Retina (tissue), 1 donor: Measurements from ENCODE around the gene RIBC2.
"Not testable (repeated sequence)": the region's sequence is repeated elsewhere in the genome, so short reads cannot be mapped to it uniquely, and the experiment has no call there.

Experiments used
- DNase-seq: peaks from one replicate; pipeline ENCODE4 v3.0.0-alpha.2; 2016

Gene RIBC2

DNA sequence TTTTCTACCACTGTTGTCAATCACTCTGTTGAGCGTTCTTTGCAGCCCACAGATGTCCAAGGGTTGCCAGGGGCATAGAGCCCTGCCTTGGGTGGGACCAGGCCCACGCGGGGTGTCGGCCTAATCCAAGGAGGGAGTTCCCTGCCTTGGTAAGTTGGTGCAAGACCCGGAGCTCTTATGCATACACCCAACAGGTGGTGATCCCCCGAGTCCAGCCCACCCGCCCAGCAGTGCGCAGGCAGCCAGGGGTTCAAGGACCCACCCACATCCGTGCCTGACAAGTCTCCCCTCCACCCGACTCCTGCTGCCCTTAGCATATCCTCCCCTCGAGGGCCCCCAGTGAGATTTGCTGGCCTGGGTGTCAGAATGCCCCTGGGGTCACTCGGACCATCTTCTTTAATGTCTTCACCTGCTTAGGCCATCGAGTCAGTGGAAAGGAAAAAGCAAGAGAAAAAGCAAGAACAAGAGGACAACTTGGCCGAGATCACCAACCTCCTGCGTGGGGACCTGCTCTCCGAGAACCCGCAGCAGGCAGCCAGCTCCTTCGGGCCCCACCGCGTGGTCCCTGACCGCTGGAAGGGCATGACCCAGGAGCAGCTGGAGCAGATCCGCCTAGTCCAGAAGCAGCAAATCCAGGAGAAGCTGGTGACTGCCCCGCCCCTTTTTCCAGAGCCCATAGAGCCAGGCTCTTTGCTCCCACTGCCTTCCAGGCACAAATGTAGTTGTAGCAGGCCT lies 12.2 kb downstream of the RIBC2 start:
- DNase-seq, result no peak

DNA sequence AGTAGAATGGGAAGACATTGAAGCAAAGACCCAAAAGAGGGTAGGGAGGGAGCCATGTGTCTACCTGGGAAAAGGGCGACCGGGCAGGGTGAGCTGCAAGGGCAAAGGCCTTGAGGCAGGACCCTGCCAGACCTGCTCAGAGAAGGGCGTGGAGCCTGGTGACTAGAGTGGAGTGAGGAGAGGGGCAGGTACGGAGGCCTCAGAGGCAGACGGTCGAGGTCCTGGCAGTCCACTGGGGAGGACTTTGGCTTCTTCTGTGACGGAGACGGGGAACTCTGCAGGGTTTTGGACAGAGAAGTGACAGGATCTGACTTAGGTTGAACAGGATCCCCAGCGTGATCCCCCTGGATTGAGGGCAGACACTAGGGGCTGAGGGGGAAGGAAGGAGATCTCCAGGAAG lies 12.9 kb downstream of the RIBC2 start:
- DNase-seq, result no peak

- no peak for DNase-seq
These were observed 13.6 kb downstream of the RIBC2 start for GRCh38 chr22:45427114-45427513.

GRCh38 chr22:45428391-45429385 lies 15.2 kb downstream of the RIBC2 start:
- no peak for DNase-seq

- DNase-seq, result no peak
These were observed 15.9 kb downstream of the RIBC2 start for GRCh38 chr22:45429424-45429823.

DNA sequence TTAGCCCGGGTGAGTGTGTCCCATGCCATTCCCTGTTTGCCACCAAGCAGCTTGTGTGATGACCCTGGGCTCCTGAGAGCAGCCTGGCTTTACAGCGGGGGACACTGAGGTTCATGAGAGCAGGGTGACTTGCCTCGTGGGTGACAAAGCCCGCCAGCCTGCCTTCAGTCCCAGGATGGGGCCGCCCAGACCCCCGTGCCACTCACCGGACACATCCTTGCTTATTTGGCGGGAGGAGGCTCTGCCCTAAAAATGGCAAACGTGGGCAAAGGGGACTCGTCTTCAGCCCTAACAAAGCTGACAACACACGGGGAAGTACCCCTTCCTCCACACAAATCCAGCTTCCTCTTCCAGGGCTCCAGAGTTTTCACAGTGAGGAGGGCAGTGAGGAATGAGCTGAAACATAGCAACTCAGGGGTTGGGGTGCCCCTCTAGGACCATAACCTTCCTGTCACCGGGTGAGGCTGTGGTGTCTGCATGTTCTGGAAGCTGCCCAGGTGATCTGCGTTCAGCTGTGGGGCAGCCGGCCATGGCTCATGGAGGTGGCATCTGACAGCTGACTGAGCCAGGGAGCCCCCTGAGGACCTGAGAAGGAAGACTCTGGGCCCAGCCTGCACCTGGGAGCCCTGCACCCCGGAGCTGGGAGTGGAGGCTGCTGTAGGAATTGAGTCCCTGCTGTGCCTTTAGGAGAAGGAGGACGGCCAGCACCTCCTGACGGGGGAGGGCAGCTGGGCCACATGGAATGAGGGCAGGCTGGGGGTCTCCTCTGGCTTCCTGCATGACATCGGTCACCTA lies 16.7 kb downstream of the RIBC2 start:
- no peak for DNase-seq

- DNase-seq, result no peak
These were observed 17.4 kb downstream of the RIBC2 start for GRCh38 chr22:45430871-45431270.

DNA sequence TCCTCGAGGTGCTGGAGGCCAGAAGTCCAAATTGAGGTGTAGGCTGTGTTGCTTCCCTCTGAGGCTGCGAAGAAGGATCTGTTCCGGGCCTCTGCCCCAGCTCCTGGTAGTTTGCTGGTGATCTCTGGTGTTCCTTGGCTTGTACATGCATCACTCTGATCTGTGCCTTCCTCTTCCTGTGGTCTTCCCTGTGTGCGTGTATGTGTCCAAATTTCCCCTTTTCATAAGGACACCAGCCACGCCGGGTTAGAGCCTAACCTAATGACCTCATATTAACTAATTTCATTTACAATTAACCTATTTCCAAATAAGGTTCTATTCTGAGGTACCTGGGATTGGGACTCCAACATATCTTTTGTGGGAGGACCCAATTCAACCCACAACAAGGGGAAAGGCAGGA lies 21.5 kb downstream of the RIBC2 start:
- DNase-seq, result no peak

GRCh38 chr22:45435544-45436139 lies 22.1 kb downstream of the RIBC2 start:
- peak; percentile 88 for DNase-seq

GRCh38 chr22:45436871-45437517 lies 23.5 kb downstream of the RIBC2 start:
- not testable (repeated sequence) for DNase-seq

GRCh38 chr22:45438336-45438735 lies 24.8 kb downstream of the RIBC2 start:
- no peak for DNase-seq

DNA sequence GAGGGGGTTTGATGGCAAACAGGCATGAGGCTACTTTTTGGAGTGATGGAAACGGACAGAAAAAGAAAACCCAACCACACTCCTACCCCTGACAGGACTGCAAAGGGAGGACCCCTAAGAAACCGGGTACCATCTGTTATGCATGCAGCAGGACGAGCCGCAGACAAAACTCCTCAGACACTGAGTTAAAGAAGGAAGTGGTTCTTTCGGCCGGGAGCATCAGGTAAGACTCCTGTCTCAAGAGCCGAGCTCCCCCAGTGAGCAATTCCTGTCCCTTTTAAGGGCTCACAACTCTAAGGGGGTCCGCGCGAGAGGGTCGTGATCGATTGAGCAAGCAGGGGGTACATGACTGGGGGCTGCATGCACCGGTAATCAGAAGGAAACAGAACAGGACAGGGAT lies 27.2 kb downstream of the RIBC2 start:
- not testable (repeated sequence) for DNase-seq

- DNase-seq, result peak; percentile 63
These were observed 27.6 kb downstream of the RIBC2 start for GRCh38 chr22:45441138-45441537.

DNA sequence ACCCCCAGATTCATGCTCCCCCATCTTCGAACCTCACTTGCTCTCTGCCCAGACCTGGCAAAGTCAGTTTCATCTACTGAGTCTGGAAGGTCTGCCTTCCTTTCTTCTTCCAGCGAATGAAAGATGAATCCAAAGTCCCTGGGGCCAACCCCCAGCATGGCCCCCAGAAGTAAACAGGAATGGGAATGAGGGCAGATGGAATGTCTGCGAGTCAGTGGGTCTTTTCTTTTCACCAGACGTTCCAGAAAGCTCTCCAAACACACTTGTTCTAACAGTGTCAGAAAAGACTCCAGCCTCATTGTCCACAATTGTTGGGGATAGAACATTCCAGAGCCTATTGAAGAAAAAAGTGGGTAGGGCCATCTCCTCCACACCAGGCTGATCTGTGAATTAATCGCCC lies 28.6 kb downstream of the RIBC2 start:
- DNase-seq, result no peak

DNA sequence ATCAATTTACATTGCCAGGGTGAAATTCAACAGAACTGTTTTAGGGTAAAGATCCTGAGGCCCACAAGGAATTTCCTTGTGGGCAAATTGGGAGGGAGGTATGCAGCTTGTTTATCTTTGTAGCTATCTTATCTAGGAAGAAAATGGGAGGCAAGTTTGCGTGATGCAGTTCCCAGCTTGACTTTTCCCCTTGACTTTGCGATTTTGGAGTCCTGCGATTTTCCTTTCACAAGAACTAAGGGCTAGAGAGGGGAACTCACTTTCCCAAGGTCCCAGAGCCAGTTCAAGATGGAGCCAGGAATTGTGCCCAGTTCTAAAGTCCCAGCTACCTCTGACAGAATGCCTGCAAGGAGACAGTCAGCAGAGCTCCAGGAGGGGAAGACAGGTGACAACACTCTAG lies 30.7 kb downstream of the RIBC2 start:
- no peak for DNase-seq

GRCh38 chr22:45445031-45445710 lies 31.7 kb downstream of the RIBC2 start:
- no peak for DNase-seq

DNA sequence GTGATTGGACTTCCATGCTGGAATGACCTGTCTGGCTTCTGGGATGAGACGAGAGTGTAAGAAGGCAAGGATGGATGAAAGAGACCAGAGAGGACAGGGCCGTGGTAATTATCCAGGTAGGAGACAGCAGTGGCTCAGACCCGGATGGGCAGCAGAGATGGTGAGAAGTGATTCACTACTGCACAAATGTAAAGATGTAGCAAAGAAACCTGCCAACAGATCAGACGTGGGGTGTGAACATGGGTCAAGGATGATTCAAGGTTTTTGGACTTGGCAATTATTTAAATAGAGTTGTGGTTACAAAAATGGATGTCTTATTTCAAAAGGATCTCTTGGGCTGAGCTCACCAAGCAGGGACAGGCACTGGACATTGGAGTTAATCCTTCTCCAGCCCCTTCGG lies 32.7 kb downstream of the RIBC2 start:
- DNase-seq, result no peak

DNA sequence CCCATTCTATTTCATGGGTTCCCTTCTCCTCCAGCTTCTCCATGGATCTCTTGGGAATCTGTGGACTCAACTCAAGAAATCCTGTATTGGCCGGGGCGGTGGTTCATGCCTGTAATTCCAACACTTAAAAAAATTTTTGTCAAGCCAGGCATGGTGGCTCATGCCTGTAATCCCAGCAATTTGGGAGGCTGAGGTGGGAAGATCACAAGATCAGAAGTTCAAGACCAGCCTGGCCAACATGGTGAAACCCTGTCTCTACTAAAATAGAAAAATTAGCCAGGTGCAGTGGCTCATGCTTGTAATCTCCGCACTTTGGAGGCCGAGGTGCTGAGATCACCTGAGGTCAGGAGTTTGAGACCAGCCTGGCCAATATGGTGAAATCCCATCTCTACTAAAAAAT lies 34.1 kb downstream of the RIBC2 start:
- DNase-seq, result not testable (repeated sequence)

DNA sequence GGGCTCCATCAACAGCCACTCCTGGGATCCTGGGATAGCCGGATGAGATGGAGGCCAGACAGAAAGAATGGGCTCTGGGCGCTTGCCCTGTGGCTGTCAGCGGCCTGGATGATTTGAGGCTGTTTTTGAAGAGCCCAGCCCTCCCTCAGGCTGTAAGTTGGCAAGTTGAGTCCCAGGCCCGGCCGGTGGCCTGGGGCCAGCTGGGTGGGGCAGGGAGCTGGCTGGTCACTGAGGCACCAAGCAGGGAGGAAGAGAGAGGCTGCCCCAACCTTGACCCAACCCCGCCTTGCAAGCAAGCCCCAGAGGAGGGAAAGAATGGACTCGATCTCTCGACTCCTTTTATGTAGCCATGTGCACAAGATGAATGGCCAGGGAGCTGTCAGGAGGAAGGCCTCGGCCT lies 34.9 kb downstream of the RIBC2 start:
- DNase-seq, result no peak

DNA sequence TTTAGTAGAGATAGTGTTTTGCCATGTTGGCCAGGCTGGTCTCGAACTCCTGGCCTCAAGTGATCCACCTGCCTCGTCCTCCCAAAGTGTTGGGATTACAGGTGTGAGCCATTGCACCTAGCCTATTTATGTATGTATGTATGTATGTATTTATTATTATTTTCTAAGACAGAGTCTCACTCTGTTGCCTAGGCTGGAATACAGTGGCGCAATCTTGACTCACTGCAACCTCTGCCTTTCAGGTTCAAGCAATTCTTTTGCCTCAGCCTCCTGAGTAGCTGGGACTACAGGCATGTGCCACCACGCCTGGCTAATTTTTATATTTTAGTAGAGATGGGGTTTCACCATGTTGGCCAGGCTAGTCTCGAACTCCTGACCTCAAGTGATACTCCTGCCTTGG lies 35.9 kb downstream of the RIBC2 start:
- not testable (repeated sequence) for DNase-seq

GRCh38 chr22:45450101-45450785 lies 36.8 kb downstream of the RIBC2 start:
- DNase-seq, result no peak
